ENCODE data around the gene AFAP1.

DNA sequence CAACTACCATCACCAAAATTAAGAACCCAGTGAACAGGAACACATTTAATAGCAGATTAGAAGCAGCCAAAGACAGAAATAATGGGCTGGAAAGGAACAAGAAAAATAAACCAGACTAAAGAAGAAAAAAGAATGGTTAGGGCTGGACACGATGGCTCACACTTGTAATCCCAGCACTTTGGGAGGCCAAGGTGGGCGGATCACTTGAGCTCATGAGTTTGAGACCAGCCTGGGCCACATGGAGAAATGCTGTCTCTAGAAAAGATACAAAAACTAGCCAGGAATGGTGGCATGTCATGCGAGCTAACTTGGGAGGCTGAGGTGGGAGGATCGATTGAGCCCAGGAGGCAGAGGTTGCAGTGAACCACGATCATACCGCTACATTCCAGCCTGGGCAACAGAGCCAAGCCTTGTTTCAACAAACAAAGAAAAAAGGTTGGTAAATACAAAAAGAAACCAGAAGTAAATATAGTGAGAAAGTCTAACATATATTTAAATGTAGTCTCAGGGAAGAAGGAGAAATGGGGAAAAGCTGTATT is 102.0 kb downstream of the AFAP1 start:
- TF ChIP-seq CTCF (IDR thresholded peaks at IDR 0.05) (no peak), POLR2A (IDR thresholded peaks at IDR 0.05) (no peak)

Measured in uterus (tissue), 2 donors.